Hepatocyte (in vitro differentiated cells): Measurements from ENCODE around the gene LRP1B.

Source experiments
- EZH2 ChIP-seq: fragments of 200-600 bp; sonication (generic); IDR thresholded peaks from 2 replicates; pipeline ENCODE4 v1.6.1; 2016; ENCODE audit warnings: antibody characterized with exemption, mild to moderate bottlenecking, borderline replicate concordance
- TF ChIP-seq, protein P1 (sequence below): fragments of 200-600 bp; sonication (generic); IDR thresholded peaks from 2 replicates; pipeline ENCODE4 v1.5.1; 2016; ENCODE audit warnings: antibody characterized with exemption, mild to moderate bottlenecking; ENCODE audit not compliant: poor library complexity

DNA sequence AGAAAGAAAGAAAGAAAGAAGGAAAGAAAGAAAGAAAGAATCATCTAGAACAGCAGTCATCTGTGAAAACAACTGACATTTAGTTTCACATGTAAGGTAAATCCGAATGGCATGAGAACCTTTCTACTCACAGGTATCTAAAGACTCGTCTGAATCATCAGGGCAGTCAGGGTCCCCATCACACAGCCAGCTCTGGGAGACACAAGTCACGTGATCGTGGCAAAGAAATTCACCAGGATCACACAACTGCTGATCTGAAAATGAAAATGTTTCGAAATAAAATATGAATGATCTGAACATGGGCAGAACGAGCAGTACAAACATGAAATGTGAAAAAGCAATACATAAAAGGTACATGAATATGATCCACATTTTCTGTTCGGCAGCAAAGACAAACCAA is 320.7 kb downstream of the LRP1B start:
- TF ChIP-seq, protein P1, sequence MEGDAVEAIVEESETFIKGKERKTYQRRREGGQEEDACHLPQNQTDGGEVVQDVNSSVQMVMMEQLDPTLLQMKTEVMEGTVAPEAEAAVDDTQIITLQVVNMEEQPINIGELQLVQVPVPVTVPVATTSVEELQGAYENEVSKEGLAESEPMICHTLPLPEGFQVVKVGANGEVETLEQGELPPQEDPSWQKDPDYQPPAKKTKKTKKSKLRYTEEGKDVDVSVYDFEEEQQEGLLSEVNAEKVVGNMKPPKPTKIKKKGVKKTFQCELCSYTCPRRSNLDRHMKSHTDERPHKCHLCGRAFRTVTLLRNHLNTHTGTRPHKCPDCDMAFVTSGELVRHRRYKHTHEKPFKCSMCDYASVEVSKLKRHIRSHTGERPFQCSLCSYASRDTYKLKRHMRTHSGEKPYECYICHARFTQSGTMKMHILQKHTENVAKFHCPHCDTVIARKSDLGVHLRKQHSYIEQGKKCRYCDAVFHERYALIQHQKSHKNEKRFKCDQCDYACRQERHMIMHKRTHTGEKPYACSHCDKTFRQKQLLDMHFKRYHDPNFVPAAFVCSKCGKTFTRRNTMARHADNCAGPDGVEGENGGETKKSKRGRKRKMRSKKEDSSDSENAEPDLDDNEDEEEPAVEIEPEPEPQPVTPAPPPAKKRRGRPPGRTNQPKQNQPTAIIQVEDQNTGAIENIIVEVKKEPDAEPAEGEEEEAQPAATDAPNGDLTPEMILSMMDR: no peak
- no peak for TF ChIP-seq EZH2
